Measurements from ENCODE around the gene CKAP4. TPM values are rescaled to one million over a fixed set of nuclear protein-coding genes. Genes with fewer than 3 reads are reported as not detected.

The CKAP4 gene
- total and polyA plus RNA-seq, 9 of the 15 experiments (the other 6 are each of a cell fraction or from before 2014, with no cell fraction given): 0.08 to 0.20 TPM; not detected in 7

- Histone ChIP-seq H3K9ac (ENCODE audit: insufficient read depth in 1 of 2, low read depth in 2 of 2, low read length in 2 of 2) (no peak overlapping the region), H3K79me2 (ENCODE audit: control insufficient read depth, insufficient read depth, low read length) (no peaks in the 10 kb centered on the region), H3K27ac (ENCODE audit: extremely low read depth, low read depth, low read length) (no peak overlapping the region), H3K4me2 (ENCODE audit: insufficient read depth, low read length) (no peak overlapping the region), H4K20me1 (replicated peaks; ENCODE audit: control insufficient read depth, insufficient read depth, low read length) (no peaks in the 10 kb centered on the region; the same call in 1 of the 2 replicates), H2AFZ (ENCODE audit: low read depth, low read length) (no peak overlapping the region), H3K9me3 (replicated peaks; ENCODE audit: control insufficient read depth, insufficient read depth, low read depth, low read length) (no peaks in the 10 kb centered on the region), H3K27me3 (ENCODE audit: control insufficient read depth in 2 of 2, insufficient read depth in 2 of 2, low read length in 2 of 2) (peaks cover 6 to 13% of the 10 kb centered on the region in 2 experiments; a peak in 4 of 5 replicates), H3K9me1 (ENCODE audit: control insufficient read depth, insufficient read depth, low read length) (no peaks in the 10 kb centered on the region), H3K36me3 (ENCODE audit: control insufficient read depth, insufficient read depth, low read length) (no peaks in the 10 kb centered on the region), H3K4me3 (no peak overlapping the region), H3K4me1 (replicated peaks in 1 of 2; ENCODE audit: control insufficient read depth in 2 of 2, insufficient read depth in 2 of 2, low read length in 2 of 2) (no peaks in the 10 kb centered on the region)
- in situ Hi-C loops (cut with MboI): loop anchor here (10.0 kb wide), 1 partner anchor 810 kb away; no protein-coding TSS in a partner anchor
- no peak for TF ChIP-seq ZBTB1 (CRISPR knock-in tag; IDR thresholded peaks at IDR 0.05; ENCODE audit: borderline replicate concordance, low read depth)
- no peak for TF ChIP-seq ARHGAP35 (IDR thresholded peaks at IDR 0.05; ENCODE audit: partially characterized antibody)
- TF ChIP-seq HNRNPK (IDR thresholded peaks at IDR 0.05; ENCODE audit: low read depth, low read length, poor library complexity, severe bottlenecking): no peak
- TF ChIP-seq HDAC6 (IDR thresholded peaks at IDR 0.05; ENCODE audit: low read depth, low read length): no peak
- no peak for TF ChIP-seq ATF6 (CRISPR knock-in tag; IDR thresholded peaks at IDR 0.05)
- no peak for TF ChIP-seq CBX1 (IDR thresholded peaks at IDR 0.05; ENCODE audit: low read depth)
- TF ChIP-seq RBFOX2 (IDR thresholded peaks at IDR 0.05; ENCODE audit: low read depth, low read length): no peak
- TF ChIP-seq RBM25 (IDR thresholded peaks at IDR 0.05; ENCODE audit: low read depth, low read length, severe bottlenecking): no peak
- TF ChIP-seq TAF1 (IDR thresholded peaks at IDR 0.05; ENCODE audit: control insufficient read depth, extremely low read depth, insufficient read depth, low read length, severe bottlenecking): no peak
- TF ChIP-seq KLF13 (tag; IDR thresholded peaks at IDR 0.05; ENCODE audit: borderline replicate concordance, low read depth): no peak
- TF ChIP-seq CREB5 (CRISPR knock-in tag; IDR thresholded peaks at IDR 0.05): no peak
- TF ChIP-seq ESRRA (IDR thresholded peaks at IDR 0.05; ENCODE audit: borderline replicate concordance, low read depth): no peak
- TF ChIP-seq ADNP (tag; IDR thresholded peaks at IDR 0.05): no peak
- no peak for TF ChIP-seq ZNF583 (CRISPR knock-in tag; IDR thresholded peaks at IDR 0.05)
- TF ChIP-seq CHD1 (IDR thresholded peaks at IDR 0.05; ENCODE audit: low read length): no peak
- TF ChIP-seq THAP12 (CRISPR knock-in tag; IDR thresholded peaks at IDR 0.05): no peak
- no peak for TF ChIP-seq ZNF263 (CRISPR knock-in tag; IDR thresholded peaks at IDR 0.05; ENCODE audit: borderline replicate concordance)
- intact Hi-C loops (cut with micrococcal nuclease): loop anchor here (10.0 kb wide), 1 partner anchor 880 kb away; no protein-coding TSS in a partner anchor
- POLR2A ChIA-PET: interaction anchor here (0.6 to 0.9 kb wide), 2 partner anchors 28 to 134 kb away, joined by 3 read pairs; partner anchors contain the start of gene POLR3B
- ATAC-seq: no peak
- no peak for DNase-seq (ENCODE audit: extremely low read depth in 1 of 4, low spot score in 3 of 4)
- CTCF ChIA-PET (ENCODE audit: low intra/inter-chr PET ratio): interaction anchor here (0.7 to 1.8 kb wide), 3 partner anchors 121 to 803 kb away, joined by 7 to 10 read pairs (median 7); no protein-coding TSS in a partner anchor
- BruUV-seq (replicated peaks): no TSS peak
- WGBS (ENCODE audit: insufficient coverage, low coverage, missing lambda C conversion rate): 0% methylated on average over 4 of the region's 4 CpGs
- no peak for FAIRE-seq
These were observed 23.5 kb downstream of the CKAP4 start for GRCh38 chr12:106224355-106224706.

All from K562 (cell line).